GM12801 (cell line): Measurements from ENCODE around the gene ZC3H18.

Experiments
- CTCF ChIP-seq: IDR thresholded peaks from one replicate; pipeline ENCODE4 v1.5.1; 2011; ENCODE audit warnings: control low read depth; ENCODE audit not compliant: insufficient read length; ENCODE audit errors: extremely low read depth

The ZC3H18 gene

GRCh38 chr16:88554711-88555264 is 15.4 kb upstream of the ZC3H18 start:
- TF ChIP-seq CTCF = no peak

- no peak for TF ChIP-seq CTCF
Observed at GRCh38 chr16:88556294-88556988, 13.8 kb upstream of the ZC3H18 start.

- no peak for TF ChIP-seq CTCF
Observed at GRCh38 chr16:88558457-88559442, 11.5 kb upstream of the ZC3H18 start.

GRCh38 chr16:88560714-88561484 is 9.3 kb upstream of the ZC3H18 start:
- no peak for TF ChIP-seq CTCF

GRCh38 chr16:88561485-88562359 is 8.5 kb upstream of the ZC3H18 start:
- TF ChIP-seq CTCF = no peak

- no peak for TF ChIP-seq CTCF
Observed at GRCh38 chr16:88566158-88566557, 4.0 kb upstream of the ZC3H18 start.
